ENCODE measurements around the gene IFT80.
"Not testable (repeated sequence)": the region's sequence is repeated elsewhere in the genome, so short reads cannot be mapped to it uniquely, and the experiment has no call there.

The IFT80 gene

GRCh38 chr3:160253298-160253697 is 145.7 kb downstream of the IFT80 start:
- DNase-seq: no peak

GRCh38 chr3:160247766-160248165 is 151.3 kb downstream of the IFT80 start:
- DNase-seq: no peak

GRCh38 chr3:160245261-160245800 is 153.7 kb downstream of the IFT80 start:
- DNase-seq: no peak

GRCh38 chr3:160240719-160241118 is 158.3 kb downstream of the IFT80 start:
- DNase-seq: not testable (repeated sequence)

GRCh38 chr3:160232014-160232413 is 167.0 kb downstream of the IFT80 start:
- no peak for DNase-seq

GRCh38 chr3:160227419-160227818 is 171.6 kb downstream of the IFT80 start:
- no peak for DNase-seq

- no peak for DNase-seq
Observed at GRCh38 chr3:160226026-160226907, 172.8 kb downstream of the IFT80 start.

GRCh38 chr3:160225176-160226025 is 173.6 kb downstream of the IFT80 start, which contains the start of gene C3orf80:
Gene C3orf80, plus strand, starts transcription at chr3:160225422. Its CDS starts 214 bp downstream, at chr3:160225636.
- DNase-seq: peak; percentile 25

GRCh38 chr3:160224811-160225175 is 174.2 kb downstream of the IFT80 start:
- DNase-seq: no peak

- no peak for DNase-seq
Observed at GRCh38 chr3:160224256-160224655, 174.8 kb downstream of the IFT80 start.

GRCh38 chr3:160221019-160221418 is 178.0 kb downstream of the IFT80 start:
- no peak for DNase-seq

- no peak for DNase-seq
Observed at GRCh38 chr3:160220038-160220437, 179.0 kb downstream of the IFT80 start.

GRCh38 chr3:160218136-160218535 is 180.9 kb downstream of the IFT80 start:
- no peak for DNase-seq

- no peak for DNase-seq
Observed at GRCh38 chr3:160217675-160218074, 181.3 kb downstream of the IFT80 start.

GRCh38 chr3:160213191-160213590 is 185.8 kb downstream of the IFT80 start:
- no peak for DNase-seq

- DNase-seq: no peak
Observed at GRCh38 chr3:160210799-160211221, 188.2 kb downstream of the IFT80 start.

GRCh38 chr3:160210341-160210740 is 188.7 kb downstream of the IFT80 start:
- DNase-seq: no peak
